Subcutaneous abdominal adipose tissue (tissue), 5 donors: ENCODE data around the gene HYCC1.
A peak's percentile ranks its signal among the peaks of the same experiment; 100 is the strongest.
"Not testable (repeated sequence)": the region's sequence is repeated elsewhere in the genome, so short reads cannot be mapped to it uniquely, and the experiment has no call there.

Experiments
- H3K27ac ChIP-seq: one replicate; pipeline ENCODE4 v1.7.0; 2013; ENCODE audit warnings: low read depth, mild to moderate bottlenecking, inconsistent platforms, low read length, moderate library complexity
- H3K27me3 ChIP-seq, 5 donors: one replicate each; pipeline ENCODE4 v1.7.0; 2013; ENCODE audit warnings: low read length in 5 of 5, inconsistent platforms in 1 of 5; ENCODE audit not compliant: control insufficient read depth in 5 of 5, insufficient read depth in 4 of 5
- H3K36me3 ChIP-seq, 5 donors: one replicate each; pipeline ENCODE4 v1.7.0; 2013; ENCODE audit warnings: low read length in 5 of 5; ENCODE audit not compliant: control insufficient read depth in 5 of 5, insufficient read depth in 5 of 5
- H3K4me1 ChIP-seq, 5 donors: one replicate each; pipeline ENCODE4 v1.7.0; 2013; ENCODE audit warnings: low read length in 5 of 5, mild to moderate bottlenecking in 3 of 5, moderate library complexity in 1 of 5; ENCODE audit not compliant: control insufficient read depth in 5 of 5, insufficient read depth in 5 of 5
- H3K4me3 ChIP-seq, 5 donors: one replicate each; pipeline ENCODE4 v1.7.0; 2013; ENCODE audit warnings: low read length in 5 of 5, low read depth in 1 of 5
- H3K9ac ChIP-seq, 5 donors: one replicate each; pipeline ENCODE4 v1.7.0; 2013; ENCODE audit warnings: low read length in 5 of 5, mild to moderate bottlenecking in 4 of 5, moderate library complexity in 3 of 5
- H3K9me3 ChIP-seq, 5 donors: one replicate each; pipeline ENCODE4 v1.7.0; 2013; ENCODE audit warnings: low read length in 5 of 5; ENCODE audit not compliant: control insufficient read depth in 5 of 5
- donor health status: healthy.
- donor health status: healthy.
- donor health status: healthy.
- donor health status: healthy.
- donor health status: healthy.

HYCC1 gene

GRCh38 chr7:22989643-22990587, 24.0 kb downstream of the HYCC1 start:
- no peak overlapping the region for H3K4me3 ChIP-seq
- no peak overlapping the region for H3K9ac ChIP-seq
- H3K36me3 ChIP-seq, result no peaks in the 10 kb centered on the region
- H3K9me3 ChIP-seq, result no peaks in the 10 kb centered on the region
- peaks cover 0 to 2% (median 0%) of the 10 kb centered on the region in 5 donors for H3K4me1 ChIP-seq
- H3K27me3 ChIP-seq, result no peaks in the 10 kb centered on the region
- no peak overlapping the region for H3K27ac ChIP-seq

- H3K27me3 ChIP-seq, result no peaks in the 10 kb centered on the region
- peaks cover 0 to 5% (median 2%) of the 10 kb centered on the region in 5 donors for H3K4me1 ChIP-seq
- no peaks in the 10 kb centered on the region for H3K9me3 ChIP-seq
- H3K4me3 ChIP-seq, result no peak overlapping the region
- no peak overlapping the region for H3K9ac ChIP-seq
- H3K27ac ChIP-seq, result no peak overlapping the region
- peaks cover 0 to 4% (median 0%) of the 10 kb centered on the region in 5 donors for H3K36me3 ChIP-seq
Observed at GRCh38 chr7:22985436-22985835, 28.5 kb downstream of the HYCC1 start.

GRCh38 chr7:22983257-22983855, 30.6 kb downstream of the HYCC1 start:
- no peak overlapping the region for H3K9ac ChIP-seq
- H3K4me3 ChIP-seq, result no peak overlapping the region
- no peaks in the 10 kb centered on the region for H3K9me3 ChIP-seq
- H3K36me3 ChIP-seq, result peaks cover 0 to 4% (median 0%) of the 10 kb centered on the region in 5 donors
- H3K4me1 ChIP-seq, result peaks cover 0 to 7% (median 2%) of the 10 kb centered on the region in 5 donors
- H3K27me3 ChIP-seq, result no peaks in the 10 kb centered on the region
- H3K27ac ChIP-seq, result no peak overlapping the region

GRCh38 chr7:22980422-22980821, 33.5 kb downstream of the HYCC1 start:
- H3K27ac ChIP-seq, result peak overlapping the region; percentile 48
- H3K9me3 ChIP-seq, result no peaks in the 10 kb centered on the region
- H3K36me3 ChIP-seq, result peaks cover 3 to 22% (median 14%) of the 10 kb centered on the region in 5 donors
- H3K27me3 ChIP-seq, result no peaks in the 10 kb centered on the region
- H3K4me1 ChIP-seq, result peaks cover 0 to 7% (median 2%) of the 10 kb centered on the region in 5 donors
- H3K4me3 ChIP-seq, result no peak overlapping the region
- H3K9ac ChIP-seq, result peak overlapping the region in 2 of 5 donors; percentile 25

- Histone ChIP-seq H3K9ac (no peak overlapping the region), H3K36me3 (peaks cover 3 to 23% (median 14%) of the 10 kb centered on the region in 5 donors), H3K9me3 (no peaks in the 10 kb centered on the region), H3K4me3 (no peak overlapping the region), H3K27me3 (no peaks in the 10 kb centered on the region), H3K4me1 (peaks cover 0 to 7% (median 2%) of the 10 kb centered on the region in 5 donors), H3K27ac (peak overlapping the region; percentile 2)
Observed at GRCh38 chr7:22979861-22980260, 34.1 kb downstream of the HYCC1 start.

DNA sequence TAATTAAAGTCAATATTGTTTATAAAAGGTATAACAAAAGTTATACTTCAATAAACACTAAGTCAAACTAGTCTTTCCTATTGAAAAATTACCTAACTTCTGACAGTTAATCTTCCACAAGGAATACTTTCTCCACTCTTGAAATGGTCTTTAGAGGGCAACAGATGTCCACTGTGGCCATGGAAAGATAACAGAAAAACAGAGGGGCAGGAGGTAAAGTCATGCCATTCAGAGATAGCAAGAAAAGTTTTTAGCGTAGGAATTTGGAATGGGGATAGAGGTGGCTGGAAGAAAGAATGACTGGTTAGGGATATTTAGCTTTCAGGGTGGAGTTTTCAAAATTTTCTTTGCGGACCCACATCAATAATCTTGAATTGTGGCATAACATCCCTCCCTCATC, 34.7 kb downstream of the HYCC1 start:
- no peak overlapping the region for H3K27ac ChIP-seq
- H3K9me3 ChIP-seq, result no peaks in the 10 kb centered on the region
- H3K4me1 ChIP-seq, result peaks cover 0 to 7% (median 2%) of the 10 kb centered on the region in 5 donors
- H3K9ac ChIP-seq, result no peak overlapping the region
- H3K4me3 ChIP-seq, result no peak overlapping the region
- H3K36me3 ChIP-seq, result peaks cover 5 to 29% (median 17%) of the 10 kb centered on the region in 5 donors
- no peaks in the 10 kb centered on the region for H3K27me3 ChIP-seq

- peaks cover 9 to 35% (median 26%) of the 10 kb centered on the region in 5 donors for H3K36me3 ChIP-seq
- not testable (repeated sequence) for H3K27ac ChIP-seq, H3K9ac ChIP-seq, H3K4me1 ChIP-seq, H3K4me3 ChIP-seq, H3K27me3 ChIP-seq, H3K9me3 ChIP-seq
Observed at GRCh38 chr7:22974636-22975035, 39.3 kb downstream of the HYCC1 start.

DNA sequence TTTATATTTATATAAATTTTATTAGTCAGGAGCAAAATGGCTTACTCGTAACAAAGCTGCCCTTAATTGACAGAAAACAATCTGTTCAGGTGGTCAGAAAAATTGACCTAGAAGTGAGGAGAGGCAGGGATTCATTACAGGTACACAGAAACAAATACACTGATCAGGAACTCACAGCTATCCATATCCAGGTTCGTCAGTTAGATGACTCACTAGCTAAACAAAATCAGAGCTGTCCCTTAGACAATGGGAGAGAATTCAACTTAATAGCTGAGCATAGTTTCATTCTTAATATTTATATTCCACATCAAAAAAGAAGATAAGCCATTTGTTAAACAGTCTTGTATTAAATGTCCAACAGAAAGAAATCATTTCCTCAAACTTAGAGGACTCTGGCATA, 41.7 kb downstream of the HYCC1 start:
- Histone ChIP-seq H3K27ac (no peak overlapping the region), H3K4me1 (no peaks in the 10 kb centered on the region), H3K9ac (peak overlapping the region in 1 of 5 donors; percentile 30), H3K36me3 (peaks cover 9 to 40% (median 33%) of the 10 kb centered on the region in 5 donors), H3K27me3 (no peaks in the 10 kb centered on the region), H3K4me3 (no peak overlapping the region), H3K9me3 (no peaks in the 10 kb centered on the region)

DNA sequence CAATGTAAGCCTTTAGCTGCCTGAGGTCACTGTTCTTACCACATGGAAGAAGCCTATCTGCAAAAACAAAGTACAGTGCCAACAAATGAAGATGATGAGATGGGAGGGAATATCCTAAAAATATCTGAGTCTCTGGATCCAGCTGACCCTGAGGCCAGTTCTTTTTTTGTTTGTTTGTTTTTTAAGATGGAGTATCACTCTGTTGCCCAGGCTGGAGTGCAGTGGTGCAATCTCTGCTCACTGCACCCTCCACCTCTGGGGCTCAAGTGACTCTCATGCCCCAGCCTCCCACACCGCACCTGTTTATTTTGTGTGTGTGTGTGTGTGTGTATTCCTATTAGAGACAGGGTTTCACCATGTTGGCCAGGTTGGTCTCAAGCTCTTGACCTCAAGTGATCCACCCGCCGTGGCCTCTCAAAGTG, 44.9 kb downstream of the HYCC1 start:
- no peaks in the 10 kb centered on the region for H3K27me3 ChIP-seq

More for the DNA sequence above, 44.9 kb downstream of the HYCC1 start:
- Histone ChIP-seq H3K4me3 (no peak overlapping the region), H3K36me3 (peaks cover 5 to 28% (median 9%) of the 10 kb centered on the region in 5 donors), H3K27ac (no peak overlapping the region), H3K4me1 (no peaks in the 10 kb centered on the region), H3K9me3 (no peaks in the 10 kb centered on the region), H3K9ac (no peak overlapping the region)
